RWPE2 (cell line): ENCODE measurements around the gene PGM5.
"Not testable (repeated sequence)": the region's sequence is repeated elsewhere in the genome, so short reads cannot be mapped to it uniquely, and the experiment has no call there.

Experiments used
- ATAC-seq: fragments of 200-7000 bp; cut with Tn5 transposase; 3 replicates; pipeline ENCODE4 v1.9.1; 2021; ENCODE audit warnings: low read depth
- DNase-seq: peaks from one replicate; pipeline ENCODE4 v3.0.0-alpha.2; 2020; ENCODE audit warnings: low spot score
- H3K27ac ChIP-seq: fragments of 450-650 bp; 2 replicates; pipeline ENCODE4 v1.5.1; 2017; ENCODE audit warnings: mild to moderate bottlenecking; ENCODE audit not compliant: poor library complexity, severe bottlenecking
- H3K27me3 ChIP-seq: fragments of 250-450 bp; sonication (Bioruptor Pico); 2 replicates; pipeline ENCODE4 v1.5.1; 2021; ENCODE audit warnings: mild to moderate bottlenecking, moderate library complexity; ENCODE audit not compliant: insufficient read depth, poor library complexity, severe bottlenecking
- H3K36me3 ChIP-seq: fragments of 250-450 bp; sonication (Bioruptor Pico); 2 replicates; pipeline ENCODE4 v1.5.1; 2020; ENCODE audit warnings: low read depth, mild to moderate bottlenecking, moderate library complexity
- H3K4me1 ChIP-seq: fragments of 250-450 bp; sonication (Bioruptor Pico); 2 replicates; pipeline ENCODE4 v1.5.1; 2021; ENCODE audit warnings: mild to moderate bottlenecking, moderate library complexity; ENCODE audit not compliant: insufficient read depth, poor library complexity, severe bottlenecking
- H3K4me3 ChIP-seq: fragments of 250-450 bp; sonication (Bioruptor Pico); 2 replicates; pipeline ENCODE4 v1.5.1; 2021; ENCODE audit warnings: mild to moderate bottlenecking, moderate library complexity; ENCODE audit not compliant: severe bottlenecking
- H3K9me3 ChIP-seq: fragments of 250-450 bp; sonication (Bioruptor Pico); 2 replicates; pipeline ENCODE4 v1.5.1; 2021; ENCODE audit warnings: mild to moderate bottlenecking, moderate library complexity; ENCODE audit not compliant: severe bottlenecking

The PGM5 gene

GRCh38 chr9:68377723-68378122 lies 21.3 kb downstream of the PGM5 start:
- H3K4me3 ChIP-seq, H3K4me1 ChIP-seq, H3K27me3 ChIP-seq, H3K36me3 ChIP-seq, H3K9me3 ChIP-seq, ATAC-seq, DNase-seq, H3K27ac ChIP-seq: not testable (repeated sequence)

- not testable (repeated sequence) for H3K9me3 ChIP-seq, ATAC-seq, H3K4me1 ChIP-seq, H3K27me3 ChIP-seq, DNase-seq, H3K36me3 ChIP-seq, H3K27ac ChIP-seq, H3K4me3 ChIP-seq
These were observed 27.5 kb downstream of the PGM5 start for GRCh38 chr9:68383894-68384293.

- not testable (repeated sequence) for H3K36me3 ChIP-seq, H3K9me3 ChIP-seq, H3K27me3 ChIP-seq, H3K4me1 ChIP-seq, H3K4me3 ChIP-seq, ATAC-seq, H3K27ac ChIP-seq, DNase-seq
These were observed 33.1 kb downstream of the PGM5 start for GRCh38 chr9:68389558-68389957.

- not testable (repeated sequence) for H3K4me1 ChIP-seq, H3K27ac ChIP-seq, H3K27me3 ChIP-seq, DNase-seq, ATAC-seq, H3K9me3 ChIP-seq, H3K36me3 ChIP-seq, H3K4me3 ChIP-seq
These were observed 34.3 kb downstream of the PGM5 start for GRCh38 chr9:68390737-68391136.

GRCh38 chr9:68396411-68397094 lies 40.1 kb downstream of the PGM5 start:
- DNase-seq, H3K27me3 ChIP-seq, H3K27ac ChIP-seq, H3K36me3 ChIP-seq, H3K4me1 ChIP-seq, H3K4me3 ChIP-seq, ATAC-seq, H3K9me3 ChIP-seq: not testable (repeated sequence)

GRCh38 chr9:68397095-68397423 lies 40.6 kb downstream of the PGM5 start:
- H3K27ac ChIP-seq, H3K9me3 ChIP-seq, H3K4me1 ChIP-seq, ATAC-seq, H3K27me3 ChIP-seq, H3K4me3 ChIP-seq, H3K36me3 ChIP-seq, DNase-seq: not testable (repeated sequence)

- not testable (repeated sequence) for H3K27ac ChIP-seq, ATAC-seq, H3K9me3 ChIP-seq, H3K27me3 ChIP-seq, DNase-seq, H3K36me3 ChIP-seq, H3K4me1 ChIP-seq, H3K4me3 ChIP-seq
These were observed 41.4 kb downstream of the PGM5 start for GRCh38 chr9:68397796-68398195.

- H3K27ac ChIP-seq, H3K27me3 ChIP-seq, H3K4me3 ChIP-seq, H3K9me3 ChIP-seq, ATAC-seq, DNase-seq, H3K4me1 ChIP-seq, H3K36me3 ChIP-seq: not testable (repeated sequence)
These were observed 41.9 kb downstream of the PGM5 start for GRCh38 chr9:68398324-68398723.

- H3K4me3 ChIP-seq, H3K27me3 ChIP-seq, H3K27ac ChIP-seq: not testable (repeated sequence)
These were observed 48.2 kb downstream of the PGM5 start for GRCh38 chr9:68404421-68405185.

GRCh38 chr9:68411865-68412264 lies 55.5 kb downstream of the PGM5 start:
- H3K27me3 ChIP-seq, H3K4me3 ChIP-seq, ATAC-seq, DNase-seq, H3K9me3 ChIP-seq, H3K27ac ChIP-seq, H3K4me1 ChIP-seq, H3K36me3 ChIP-seq: not testable (repeated sequence)

More at GRCh38 chr9:68404421-68405185, 48.2 kb downstream of the PGM5 start:
- not testable (repeated sequence) for H3K9me3 ChIP-seq, DNase-seq, H3K36me3 ChIP-seq, ATAC-seq, H3K4me1 ChIP-seq

GRCh38 chr9:68412754-68413153 lies 56.3 kb downstream of the PGM5 start:
- ATAC-seq, H3K4me3 ChIP-seq, H3K36me3 ChIP-seq, H3K4me1 ChIP-seq, DNase-seq, H3K27ac ChIP-seq, H3K9me3 ChIP-seq, H3K27me3 ChIP-seq: not testable (repeated sequence)
